HG03135 (cell line): ENCODE data around the gene CFDP1.

Source experiments
- ATAC-seq: cut with Tn5 transposase; IDR thresholded peaks from one replicate; pipeline ENCODE4 v1.9.1; 2021; ENCODE audit warnings: mild to moderate bottlenecking, moderate library complexity; ENCODE audit not compliant: unreplicated experiment

The CFDP1 gene

DNA sequence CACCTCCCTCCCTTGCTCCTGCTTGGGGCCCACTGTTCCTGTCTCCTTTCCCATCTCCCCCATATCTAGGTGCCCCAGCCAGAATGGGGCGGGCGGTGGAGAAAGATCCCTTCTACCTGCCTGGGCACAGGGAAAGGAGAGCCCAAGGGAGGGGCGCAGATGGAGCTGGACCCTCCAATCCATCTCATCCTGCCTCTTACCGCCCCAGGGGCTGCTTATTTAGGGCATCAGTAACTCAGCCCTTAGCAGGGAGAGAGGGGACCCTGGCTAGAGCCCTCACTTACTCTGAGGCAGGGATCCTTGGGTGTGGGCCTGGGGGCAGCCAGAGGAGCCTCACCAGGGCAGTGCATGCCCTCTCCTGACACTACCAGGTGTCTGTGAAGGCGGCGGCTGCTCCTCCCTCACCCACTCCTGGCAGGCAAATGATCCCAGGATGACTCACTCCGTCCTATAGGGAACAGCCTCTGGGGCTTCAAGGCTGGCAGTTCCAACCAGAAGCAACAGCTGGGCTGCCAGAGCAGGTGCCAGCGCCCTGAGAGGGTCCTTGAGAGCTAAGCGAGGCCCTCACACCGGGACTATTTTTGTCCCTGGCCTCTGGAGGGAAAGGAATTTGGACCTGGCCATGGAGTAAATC, 165.6 kb downstream of the CFDP1 start:
- no peak for ATAC-seq

DNA sequence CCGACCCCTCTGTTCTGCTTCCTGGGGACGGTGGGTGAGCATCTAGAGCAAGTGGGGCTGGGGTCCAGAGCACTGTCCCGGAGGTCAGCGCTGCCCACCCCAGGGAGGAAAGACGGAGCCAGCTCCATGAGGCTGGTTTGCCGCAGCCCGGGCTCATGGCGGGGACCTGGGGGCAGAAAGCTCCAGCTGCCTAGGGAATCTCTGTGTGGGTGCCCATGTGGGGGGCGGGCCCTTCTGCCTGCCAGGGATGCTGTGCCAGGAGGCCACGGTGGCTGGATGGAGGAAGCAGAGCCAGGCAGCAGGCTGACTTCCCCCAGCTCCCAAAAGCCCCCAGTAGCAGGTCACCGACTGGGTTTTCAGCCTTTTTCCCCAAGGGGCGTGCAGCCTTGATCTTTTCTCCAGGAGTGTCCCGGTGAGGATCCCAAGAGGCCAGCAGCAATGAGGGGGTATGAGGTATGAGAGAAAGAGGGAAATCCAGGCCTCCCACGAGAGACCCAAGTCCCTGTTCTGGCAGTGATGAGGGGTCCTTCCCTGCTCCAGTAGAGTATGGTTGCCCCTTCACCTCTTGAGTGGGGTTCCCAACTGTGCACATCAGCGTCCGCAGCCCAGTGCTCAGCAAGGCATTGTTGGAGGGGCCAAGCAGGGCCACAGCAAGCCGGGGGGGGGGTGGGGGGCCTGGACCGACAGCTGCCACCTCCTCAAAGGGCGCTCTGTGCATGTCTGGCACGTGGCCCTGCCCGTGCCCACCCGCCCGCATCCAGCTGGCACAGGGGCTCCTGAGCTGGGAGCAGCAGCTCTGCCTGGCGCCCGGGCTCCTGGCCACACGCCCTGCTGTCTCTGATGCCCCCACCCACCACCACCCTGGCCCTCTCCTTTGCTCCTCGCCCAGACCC, 166.3 kb downstream of the CFDP1 start:
- ATAC-seq: no peak

DNA sequence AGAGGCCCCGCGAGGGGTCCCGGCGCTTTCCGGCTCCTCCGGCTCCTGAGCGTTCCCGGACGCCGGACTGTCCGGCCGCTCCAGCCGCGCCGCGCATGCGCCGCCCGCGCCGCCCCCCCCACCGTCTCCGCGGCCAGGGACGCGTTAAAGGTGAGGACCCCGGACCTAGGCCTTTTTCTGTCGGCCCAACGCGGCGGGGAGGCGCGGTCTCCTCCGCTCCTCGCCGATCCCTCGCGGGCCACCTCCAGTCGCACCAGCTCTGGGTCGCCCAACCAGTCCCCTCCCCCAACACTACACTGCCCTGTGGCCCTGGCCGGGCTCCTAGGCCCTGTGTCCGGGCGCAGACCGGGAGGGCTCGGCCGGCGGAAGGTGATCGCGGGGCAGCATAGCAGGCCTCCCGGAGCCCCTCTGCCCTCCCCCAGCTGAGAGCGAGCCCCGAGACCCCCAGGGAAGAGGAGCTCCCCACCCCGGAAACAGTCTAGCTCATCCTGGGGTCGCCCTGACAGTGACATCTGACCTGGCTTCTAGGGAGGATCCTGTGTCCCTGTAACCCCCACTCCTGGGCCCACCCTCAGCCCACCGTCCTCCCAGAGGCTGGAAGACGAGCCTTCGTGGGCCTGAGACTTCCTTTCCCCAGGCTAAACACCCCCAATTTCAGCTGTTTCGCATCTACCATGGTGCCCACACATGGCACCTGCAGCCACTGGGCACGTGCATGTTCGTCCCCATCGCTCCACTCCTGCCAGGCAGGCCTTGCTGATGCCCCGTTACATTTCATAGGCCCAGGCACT, 167.2 kb downstream of the CFDP1 start:
- peak; percentile 80 for ATAC-seq

- ATAC-seq: peak; percentile 24
These were observed 168.0 kb downstream of the CFDP1 start for GRCh38 chr16:75264999-75265910.

- ATAC-seq: no peak
These were observed 168.8 kb downstream of the CFDP1 start for GRCh38 chr16:75264457-75264998.

DNA sequence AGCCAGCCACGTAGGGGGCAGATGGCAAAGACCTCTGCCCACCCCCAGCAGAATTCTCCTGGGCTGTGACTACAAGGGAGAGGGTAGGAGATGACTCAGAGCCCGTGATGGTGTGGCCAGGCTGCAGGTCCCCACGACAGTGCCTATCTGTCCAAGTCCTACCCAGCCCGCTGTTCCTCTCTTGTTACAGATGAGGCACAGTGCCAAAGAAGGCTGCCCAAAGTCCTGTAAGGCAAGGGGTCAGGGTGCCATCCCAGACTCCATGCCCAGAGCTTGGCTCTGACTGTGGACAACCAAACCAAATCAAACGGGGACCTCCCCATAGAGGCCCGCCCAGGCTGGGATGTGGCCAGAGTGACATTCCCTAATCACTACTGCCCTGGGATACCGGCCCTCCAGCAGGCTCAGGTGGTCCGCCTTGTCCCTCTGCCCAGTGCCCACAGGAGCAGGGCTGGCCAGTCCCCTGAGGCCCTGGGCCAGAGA, 169.3 kb downstream of the CFDP1 start:
- no peak for ATAC-seq

GRCh38 chr16:75263291-75263962, 169.9 kb downstream of the CFDP1 start:
- no peak for ATAC-seq

DNA sequence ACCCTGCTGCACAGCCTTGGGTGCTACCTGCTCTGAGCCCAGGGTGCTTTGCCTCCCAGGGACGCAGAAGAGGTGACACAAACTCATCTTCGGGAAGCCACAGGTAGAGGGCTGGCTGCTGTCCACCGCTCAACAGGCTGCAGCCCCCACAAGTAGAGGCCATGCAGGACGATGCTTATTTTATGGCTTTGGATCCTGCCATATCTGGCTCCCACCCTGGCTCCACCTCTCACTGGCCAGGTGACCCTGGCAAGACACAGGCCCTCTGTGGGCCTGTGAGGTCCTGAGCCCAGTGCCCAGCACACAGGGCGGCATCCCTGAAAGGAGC, 170.5 kb downstream of the CFDP1 start:
- ATAC-seq: no peak

DNA sequence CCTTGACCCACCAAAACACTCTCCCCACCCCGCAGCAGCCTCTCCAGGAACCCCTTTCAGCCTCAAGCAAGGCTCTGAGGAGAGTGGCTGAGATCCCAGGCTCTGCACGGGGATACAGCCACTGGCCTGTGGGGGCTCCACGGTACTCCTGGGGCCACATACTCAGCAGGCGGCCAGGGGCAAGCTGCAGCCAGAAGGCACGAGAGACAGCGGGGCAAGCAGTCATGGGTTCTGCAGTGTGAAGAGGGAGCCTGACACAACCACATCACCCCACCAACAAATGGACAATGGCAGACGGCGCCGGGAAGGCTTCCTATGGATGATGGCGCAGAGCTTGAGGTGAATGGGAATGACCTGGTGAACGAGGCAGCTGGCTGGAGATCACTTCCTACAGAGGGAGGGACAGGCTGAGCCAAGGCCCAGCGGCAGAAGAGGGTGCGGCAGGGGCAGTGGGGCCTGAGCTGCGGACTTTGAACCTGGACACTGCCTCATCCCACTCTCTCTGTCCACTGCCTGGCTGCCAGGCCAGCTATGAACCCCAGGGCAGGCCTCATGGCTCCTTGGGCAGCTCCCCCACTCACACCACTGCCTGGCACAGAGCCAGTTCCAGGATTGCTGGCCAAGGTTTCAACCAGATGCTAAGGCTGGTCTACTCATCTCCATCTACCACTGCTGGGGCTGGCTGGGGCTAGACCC, 171.1 kb downstream of the CFDP1 start:
- no peak for ATAC-seq

DNA sequence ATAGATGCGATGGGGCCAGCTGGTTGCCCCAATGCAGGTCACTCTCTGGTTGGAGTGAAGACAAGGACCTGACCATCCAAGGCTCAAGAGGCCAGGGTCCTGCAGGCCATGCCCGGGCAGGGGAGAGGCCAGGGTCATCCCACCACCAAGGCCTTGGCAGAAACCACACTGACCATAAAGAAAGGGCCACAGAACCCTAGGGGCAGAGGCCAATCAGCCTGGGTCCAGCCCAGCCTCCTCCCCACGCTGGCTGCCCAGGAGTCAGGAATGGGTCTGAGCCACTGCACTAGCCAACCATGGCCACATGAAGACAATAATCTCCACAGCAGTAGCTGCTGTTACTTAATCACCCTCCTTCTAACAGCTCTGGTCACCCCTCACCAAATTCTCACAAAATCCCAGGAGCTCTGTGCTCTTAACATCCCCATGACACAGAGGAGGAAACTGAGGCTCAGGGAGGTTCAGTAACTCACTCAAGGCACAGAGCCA, 171.7 kb downstream of the CFDP1 start:
- ATAC-seq: no peak

GRCh38 chr16:75260851-75261589, 172.3 kb downstream of the CFDP1 start:
- ATAC-seq: no peak

DNA sequence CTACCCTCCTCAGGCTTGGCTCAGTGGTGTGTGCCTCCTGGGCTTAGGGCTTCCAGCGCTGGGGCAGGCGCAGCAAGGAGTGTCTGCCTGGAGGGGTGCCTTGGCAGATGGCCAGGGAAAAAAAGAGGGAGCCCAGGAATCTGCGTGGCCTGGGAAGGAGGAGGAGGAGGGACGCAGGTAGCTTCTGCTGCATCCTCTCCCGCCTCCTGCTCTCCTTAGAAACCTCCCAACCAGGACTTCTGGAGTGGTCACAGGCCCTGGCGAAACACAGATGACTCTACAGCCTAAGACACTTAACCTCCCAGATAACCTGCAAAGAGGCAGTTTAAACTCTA, 174.5 kb downstream of the CFDP1 start:
- ATAC-seq: no peak

DNA sequence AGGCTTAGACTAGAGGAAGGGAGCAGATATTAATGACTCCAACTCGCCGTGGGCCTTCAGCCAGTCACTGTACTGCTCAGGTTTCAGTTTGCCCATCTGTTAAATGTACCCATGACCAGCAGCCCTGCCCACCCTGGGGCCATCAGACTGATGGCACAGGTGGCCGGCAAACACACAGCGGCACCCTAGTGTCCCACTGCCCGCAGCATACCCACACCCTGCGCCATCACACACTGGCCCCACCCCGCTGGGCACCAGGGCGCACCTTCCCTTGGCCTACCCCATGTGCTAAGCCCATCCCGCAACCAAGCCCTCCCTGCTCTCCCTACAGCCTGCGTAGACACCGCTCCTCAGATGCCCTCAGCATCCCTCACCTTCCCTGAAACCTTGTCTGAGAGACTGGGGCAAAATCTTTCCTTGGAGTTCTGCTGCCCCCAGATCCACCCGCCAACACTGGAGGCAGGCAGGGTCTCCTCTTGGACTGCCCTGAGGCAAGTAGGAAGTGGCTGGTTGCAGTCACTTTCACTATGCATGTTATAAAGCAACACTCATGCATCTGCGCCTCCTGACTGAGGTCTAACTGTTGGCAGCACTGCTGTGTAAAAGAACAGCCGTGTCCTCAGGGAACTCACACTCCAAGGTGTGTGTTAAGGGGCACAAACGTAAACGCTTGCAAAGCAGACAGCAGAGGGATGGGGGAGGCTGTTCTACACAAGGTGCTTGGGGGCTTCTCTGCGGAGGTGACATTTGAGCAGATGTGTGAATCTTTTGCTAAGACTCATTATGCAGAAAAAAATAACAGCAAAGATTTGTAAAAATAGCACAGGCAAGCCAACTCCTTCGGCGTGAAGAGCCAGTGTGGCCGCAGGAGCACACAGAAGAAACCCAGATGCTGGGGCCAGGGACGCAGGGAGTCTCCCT, 175.2 kb downstream of the CFDP1 start:
- ATAC-seq: no peak

DNA sequence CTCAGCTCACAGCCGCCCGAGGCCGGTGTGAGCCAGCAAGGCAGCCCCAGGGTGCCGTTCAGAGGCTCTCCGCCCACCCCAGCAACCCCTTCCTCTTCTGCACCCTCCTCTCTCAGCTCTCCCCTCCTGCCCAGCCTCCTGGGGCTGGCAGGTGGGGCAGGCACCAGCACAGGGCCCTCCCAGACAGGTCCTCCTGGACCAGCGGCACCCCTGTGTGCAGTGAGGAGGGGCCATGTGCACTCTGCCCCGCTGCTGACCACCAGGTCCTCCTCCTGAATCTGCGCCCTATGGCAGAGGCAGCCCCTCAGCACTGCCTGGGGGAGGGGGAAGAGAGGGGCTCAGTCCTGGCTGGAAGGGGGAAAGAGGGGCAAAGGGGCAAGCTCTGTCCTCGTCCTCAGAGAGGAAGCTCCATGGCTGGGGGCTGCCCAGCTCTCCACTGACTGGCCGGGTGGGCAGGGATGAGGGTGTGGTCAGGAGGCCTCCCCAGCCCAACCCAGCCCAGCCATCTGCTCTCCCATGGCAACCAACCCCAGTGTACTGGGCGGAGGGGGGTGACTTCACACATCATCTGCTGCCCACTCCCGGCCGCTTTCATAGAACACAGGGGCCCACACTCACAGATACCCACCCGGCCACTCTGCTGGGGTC, 176.5 kb downstream of the CFDP1 start:
- no peak for ATAC-seq

DNA sequence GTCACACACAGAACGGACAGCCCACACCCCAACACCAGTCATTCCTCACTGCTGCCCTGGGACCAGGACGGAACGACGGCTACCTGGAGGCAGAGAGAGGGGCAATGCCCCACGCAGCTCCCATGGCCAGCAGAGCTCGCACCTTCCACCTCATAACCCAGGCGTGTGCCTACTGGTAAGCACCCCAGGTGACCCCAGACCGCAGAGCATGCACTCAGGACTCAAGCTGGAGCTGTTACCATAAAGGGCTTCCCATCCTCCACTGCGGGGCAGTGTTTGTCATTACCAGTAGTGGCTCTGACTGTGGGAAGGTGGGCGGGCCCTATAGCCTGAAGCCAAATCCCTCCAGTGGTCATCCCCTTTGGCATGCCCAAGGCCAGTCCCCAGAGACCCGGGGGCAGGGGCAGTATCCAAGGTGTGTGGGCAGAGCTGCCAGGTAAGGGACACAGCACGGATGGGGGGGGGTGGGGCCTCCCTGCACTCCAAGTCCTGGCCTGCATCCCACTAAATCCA, 177.2 kb downstream of the CFDP1 start:
- ATAC-seq: no peak

DNA sequence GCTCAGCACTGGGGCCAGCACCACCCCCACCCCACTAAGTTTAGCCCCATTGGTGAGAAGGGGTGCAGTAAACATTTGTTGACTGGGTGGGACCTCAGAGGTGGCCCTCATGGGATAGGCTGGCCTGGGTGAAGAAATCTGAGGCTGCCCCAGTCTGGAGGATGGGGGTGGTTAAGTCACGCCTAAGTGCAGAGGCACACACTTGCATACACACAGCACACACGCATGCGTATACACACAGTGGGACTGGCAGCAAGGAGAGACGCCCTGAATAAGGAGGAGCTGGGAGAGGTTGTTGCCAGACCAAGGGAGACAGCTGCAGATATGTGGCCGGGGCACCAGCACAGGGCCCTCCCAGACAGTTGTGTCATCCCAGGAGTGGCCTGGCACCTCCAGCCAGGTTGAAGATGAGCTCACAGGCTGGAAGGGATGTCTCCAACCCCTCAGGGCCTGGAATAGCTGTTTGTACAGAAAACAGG, 178.9 kb downstream of the CFDP1 start:
- ATAC-seq: no peak
